HEK293 (cell line): ENCODE measurements around the gene NCOA3.

ENCODE experiments used
- CTCF ChIA-PET: fragments of 350-600 bp; formaldehyde crosslinking; extraction: SDS; loops from one replicate; lab custom pipeline; 2021; ENCODE audit warnings: antibody characterized with exemption; lab: Yijun Ruan, JAX
- POLR2A ChIA-PET: fragments of 300-600 bp; formaldehyde crosslinking; extraction: SDS; loops from one replicate; lab custom pipeline; 2020; ENCODE audit warnings: antibody characterized with exemption, inconsistent platforms; lab: Yijun Ruan, JAX
- H3K27ac ChIP-seq: fragments of 200-500 bp; sonication (Bioruptor generic); 2 replicates; pipeline ENCODE4 v1.5.1; 2014; ENCODE audit warnings: low read depth, low read length, control low read depth, inconsistent platforms; ENCODE audit errors: extremely low read depth
- H3K36me3 ChIP-seq, 2 experiments: fragments of 200-500 bp in 1 of 2; sonication (Bioruptor generic) in 1 of 2; 1 replicate in 1 of 2; 2 replicates in 1 of 2; pipeline ENCODE4 v1.5.1; 2014 to 2017; ENCODE audit warnings: inconsistent platforms in 2 of 2, low read length in 2 of 2; ENCODE audit not compliant: control insufficient read depth in 2 of 2, insufficient read depth in 1 of 2
- H3K4me1 ChIP-seq: fragments of 200-500 bp; sonication (Bioruptor generic); 2 replicates; pipeline ENCODE4 v1.5.1; 2014; ENCODE audit warnings: mild to moderate bottlenecking, low read length, inconsistent platforms; ENCODE audit not compliant: control insufficient read depth, insufficient read depth
- H3K4me3 ChIP-seq: 2 replicates; pipeline ENCODE4 v1.5.1; 2011; ENCODE audit warnings: low read depth, mild to moderate bottlenecking, control low read depth, low read length, moderate library complexity
- H3K9me3 ChIP-seq: fragments of 200-500 bp; sonication (Bioruptor generic); 2 replicates; pipeline ENCODE4 v1.5.1; 2014; ENCODE audit warnings: low read depth, low read length, inconsistent platforms; ENCODE audit not compliant: control insufficient read depth, insufficient read depth
- FEZF1 ChIP-seq: fragments of 450-650 bp; formaldehyde crosslinking; IDR thresholded peaks from 2 replicates; pipeline ENCODE4 v1.5.1; 2016; ENCODE audit warnings: missing biosample characterization, missing genetic modification characterization
- KLF1 ChIP-seq: fragments of 450-650 bp; formaldehyde crosslinking; IDR thresholded peaks from 2 replicates; pipeline ENCODE4 v1.5.1; 2016; ENCODE audit warnings: missing biosample characterization, missing genetic modification characterization
- KLF10 ChIP-seq: fragments of 450-650 bp; IDR thresholded peaks from 2 replicates; pipeline ENCODE4 v1.5.1; 2018; ENCODE audit warnings: missing biosample characterization, mild to moderate bottlenecking, missing genetic modification characterization
- PRDM1 ChIP-seq: fragments of 450-650 bp; formaldehyde crosslinking; IDR thresholded peaks from 2 replicates; pipeline ENCODE4; 2016; ENCODE audit warnings: missing biosample characterization, missing genetic modification characterization
- SETDB1 ChIP-seq: IDR thresholded peaks from one replicate; pipeline ENCODE4 v1.6.1; 2017; ENCODE audit warnings: mild to moderate bottlenecking, low read length, moderate library complexity, mixed read lengths; ENCODE audit not compliant: insufficient read length
- SP3 ChIP-seq: fragments of 450-650 bp; formaldehyde crosslinking; IDR thresholded peaks from 2 replicates; pipeline ENCODE4 v1.5.1; 2016; ENCODE audit warnings: missing biosample characterization, missing genetic modification characterization
- SP7 ChIP-seq: fragments of 450-650 bp; formaldehyde crosslinking; IDR thresholded peaks from 2 replicates; pipeline ENCODE4 v1.5.1; 2016; ENCODE audit warnings: missing biosample characterization, missing genetic modification characterization
- YY2 ChIP-seq: fragments of 450-650 bp; formaldehyde crosslinking; IDR thresholded peaks from 2 replicates; pipeline ENCODE4 v1.5.1; 2016; ENCODE audit warnings: missing biosample characterization, missing genetic modification characterization
- ZBTB17 ChIP-seq: fragments of 450-650 bp; formaldehyde crosslinking; IDR thresholded peaks from 2 replicates; pipeline ENCODE4 v1.5.1; 2016; ENCODE audit warnings: missing biosample characterization, missing genetic modification characterization
- ZFP3 ChIP-seq: fragments of 450-650 bp; formaldehyde crosslinking; IDR thresholded peaks from 2 replicates; pipeline ENCODE4 v1.5.1; 2016; ENCODE audit warnings: low read depth, missing biosample characterization, missing genetic modification characterization
- ZFP69B ChIP-seq: fragments of 450-650 bp; formaldehyde crosslinking; IDR thresholded peaks from 2 replicates; pipeline ENCODE4 v1.5.1; 2016; ENCODE audit warnings: missing biosample characterization, missing genetic modification characterization
- ZNF114 ChIP-seq: fragments of 450-650 bp; formaldehyde crosslinking; IDR thresholded peaks from 2 replicates; pipeline ENCODE4 v1.5.0; 2017; ENCODE audit warnings: missing biosample characterization, missing genetic modification characterization
- ZNF138 ChIP-seq: fragments of 450-650 bp; formaldehyde crosslinking; IDR thresholded peaks from 2 replicates; pipeline ENCODE4 v1.5.1; 2016; ENCODE audit warnings: missing biosample characterization, missing genetic modification characterization, borderline replicate concordance
- ZNF366 ChIP-seq: fragments of 450-650 bp; formaldehyde crosslinking; conservative IDR thresholded peaks from 2 replicates; pipeline ENCODE4 v1.5.1; 2016; ENCODE audit warnings: missing biosample characterization, missing genetic modification characterization
- ZNF37A ChIP-seq: fragments of 450-650 bp; IDR thresholded peaks from 2 replicates; pipeline ENCODE4 v1.5.1; 2018; ENCODE audit warnings: missing biosample characterization, missing genetic modification characterization
- ZNF423 ChIP-seq: fragments of 450-650 bp; formaldehyde crosslinking; IDR thresholded peaks from 2 replicates; pipeline ENCODE4 v1.5.1; 2016; ENCODE audit warnings: missing biosample characterization, missing genetic modification characterization
- ZNF510 ChIP-seq: fragments of 450-650 bp; formaldehyde crosslinking; IDR thresholded peaks from 2 replicates; pipeline ENCODE4 v1.5.1; 2018; ENCODE audit warnings: mild to moderate bottlenecking, missing genetic modification characterization, missing biosample characterization; ENCODE audit not compliant: insufficient replicate concordance
- ZNF561 ChIP-seq: fragments of 450-650 bp; IDR thresholded peaks from 2 replicates; pipeline ENCODE4 v1.5.1; 2018; ENCODE audit warnings: missing biosample characterization, missing genetic modification characterization, borderline replicate concordance
- ZNF600 ChIP-seq: fragments of 450-650 bp; formaldehyde crosslinking; IDR thresholded peaks from 2 replicates; pipeline ENCODE4 v1.5.1; 2016; ENCODE audit warnings: missing biosample characterization, missing genetic modification characterization
- ZNF830 ChIP-seq: fragments of 450-650 bp; IDR thresholded peaks from 2 replicates; pipeline ENCODE4 v1.5.0; 2018; ENCODE audit warnings: missing biosample characterization, missing genetic modification characterization, low read depth, mild to moderate bottlenecking, moderate library complexity
- ZSCAN16 ChIP-seq: fragments of 450-650 bp; formaldehyde crosslinking; IDR thresholded peaks from 2 replicates; pipeline ENCODE4 v1.5.1; 2016; ENCODE audit warnings: missing biosample characterization, missing genetic modification characterization
- ZXDB ChIP-seq: fragments of 450-650 bp; formaldehyde crosslinking; IDR thresholded peaks from 2 replicates; pipeline ENCODE4 v1.5.1; 2016; ENCODE audit warnings: missing biosample characterization, missing genetic modification characterization
- TF ChIP-seq, protein P1 (sequence below): fragments of 450-650 bp; formaldehyde crosslinking; IDR thresholded peaks from 2 replicates; pipeline ENCODE4 v1.5.1; 2017; ENCODE audit warnings: missing biosample characterization, missing genetic modification characterization
- TF ChIP-seq, protein P2 (sequence below): fragments of 450-650 bp; IDR thresholded peaks from 2 replicates; pipeline ENCODE4 v1.5.1; 2018; ENCODE audit warnings: missing biosample characterization, mild to moderate bottlenecking, missing genetic modification characterization
- TF ChIP-seq, protein P3 (sequence below): fragments of 450-650 bp; formaldehyde crosslinking; IDR thresholded peaks from 2 replicates; pipeline ENCODE4 v1.5.1; 2016; ENCODE audit warnings: missing biosample characterization, missing genetic modification characterization
- TF ChIP-seq, protein P4 (sequence below): fragments of 450-650 bp; formaldehyde crosslinking; IDR thresholded peaks from 2 replicates; pipeline ENCODE4 v1.5.1; 2016; ENCODE audit warnings: missing biosample characterization, missing genetic modification characterization
- TF ChIP-seq, protein P5 (sequence below): fragments of 450-650 bp; formaldehyde crosslinking; IDR thresholded peaks from 2 replicates; pipeline ENCODE4 v1.5.1; 2016; ENCODE audit warnings: missing biosample characterization, missing genetic modification characterization
- TF ChIP-seq, protein P6 (sequence below): fragments of 450-650 bp; formaldehyde crosslinking; IDR thresholded peaks from 2 replicates; pipeline ENCODE4 v1.5.1; 2016; ENCODE audit warnings: missing biosample characterization, missing genetic modification characterization

The NCOA3 gene

DNA sequence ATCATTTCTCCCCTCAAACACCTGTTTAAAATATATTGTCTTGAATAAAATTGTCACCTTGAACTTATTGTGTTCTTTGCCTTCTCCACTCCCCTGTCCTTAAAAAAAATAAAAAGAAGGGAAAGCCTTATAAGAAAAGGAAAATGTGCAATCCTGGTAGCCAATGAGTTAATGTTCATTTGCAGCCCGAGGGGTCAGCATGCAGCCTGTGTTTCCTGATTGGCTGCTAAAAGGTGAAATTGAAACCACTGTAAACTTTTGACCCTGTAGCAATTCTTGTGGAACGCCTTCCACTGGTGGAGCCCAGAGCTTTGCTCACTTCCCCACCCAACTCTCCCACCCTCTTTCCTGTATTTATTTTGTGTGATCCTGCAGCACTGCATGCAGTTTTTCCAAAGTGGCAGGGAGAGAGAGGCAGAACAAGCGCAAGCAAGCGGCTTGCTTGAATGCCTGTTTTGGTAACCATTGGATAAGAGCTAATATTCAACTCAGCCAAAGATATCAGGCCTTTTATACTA, 74.9 kb downstream of the NCOA3 start:
- Histone ChIP-seq H3K27ac (no peak overlapping the region), H3K4me1 (peaks cover 20% of the 10 kb centered on the region), H3K4me3 (no peak overlapping the region; the same call in 1 of the 2 replicates), H3K9me3 (no peaks in the 10 kb centered on the region), H3K36me3 (no peaks in the 10 kb centered on the region)
- POLR2A ChIA-PET = interaction anchor here (0.8 kb wide), 2 partner anchors 24 to 185 kb away, joined by 3 to 6 read pairs; no protein-coding TSS in a partner anchor
- CTCF ChIA-PET = interaction anchor here (0.7 to 0.8 kb wide), 2 partner anchors 14 to 83 kb away, joined by 4 to 7 read pairs; no protein-coding TSS in a partner anchor
- TF ChIP-seq ZNF423 (no peak), FEZF1 (tag by site-specific recombination) (peak; percentile 96), ZFP69B (tag by site-specific recombination) (peak; percentile 69), ZNF561 (tag by site-specific recombination) (peak; percentile 69; the same call in 1 of the 2 replicates), SP3 (no peak), PRDM1 (tag by site-specific recombination) (peak; percentile 71), ZNF830 (tag by site-specific recombination) (no peak), KLF1 (tag by site-specific recombination) (0 out of 2 replicates have a peak, but pooled peaks have one; percentile 12), SETDB1 (peak; percentile 16), YY2 (no peak), ZSCAN16 (tag by site-specific recombination) (no peak), ZXDB (tag by site-specific recombination) (peak; percentile 50; the same call in 1 of the 2 replicates), ZNF114 (no peak), ZNF37A (tag by site-specific recombination) (no peak), ZFP3 (tag by site-specific recombination) (no peak), ZNF510 (tag by site-specific recombination) (no peak), ZNF600 (tag by site-specific recombination) (peak; percentile 78), SP7 (tag by site-specific recombination) (0 out of 2 replicates have a peak, but pooled peaks have one; percentile 14), ZBTB17 (tag by site-specific recombination) (peak; percentile 81), KLF10 (peak; percentile 71), ZNF366 (tag by site-specific recombination) (peak; percentile 31; the same call in 1 of the 2 replicates), ZNF138 (tag by site-specific recombination) (no peak)
- TF ChIP-seq, protein P1, sequence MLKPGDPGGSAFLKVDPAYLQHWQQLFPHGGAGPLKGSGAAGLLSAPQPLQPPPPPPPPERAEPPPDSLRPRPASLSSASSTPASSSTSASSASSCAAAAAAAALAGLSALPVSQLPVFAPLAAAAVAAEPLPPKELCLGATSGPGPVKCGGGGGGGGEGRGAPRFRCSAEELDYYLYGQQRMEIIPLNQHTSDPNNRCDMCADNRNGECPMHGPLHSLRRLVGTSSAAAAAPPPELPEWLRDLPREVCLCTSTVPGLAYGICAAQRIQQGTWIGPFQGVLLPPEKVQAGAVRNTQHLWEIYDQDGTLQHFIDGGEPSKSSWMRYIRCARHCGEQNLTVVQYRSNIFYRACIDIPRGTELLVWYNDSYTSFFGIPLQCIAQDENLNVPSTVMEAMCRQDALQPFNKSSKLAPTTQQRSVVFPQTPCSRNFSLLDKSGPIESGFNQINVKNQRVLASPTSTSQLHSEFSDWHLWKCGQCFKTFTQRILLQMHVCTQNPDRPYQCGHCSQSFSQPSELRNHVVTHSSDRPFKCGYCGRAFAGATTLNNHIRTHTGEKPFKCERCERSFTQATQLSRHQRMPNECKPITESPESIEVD (tag by site-specific recombination) = peak; percentile 57; the same call in 1 of the 2 replicates
- TF ChIP-seq, protein P2, sequence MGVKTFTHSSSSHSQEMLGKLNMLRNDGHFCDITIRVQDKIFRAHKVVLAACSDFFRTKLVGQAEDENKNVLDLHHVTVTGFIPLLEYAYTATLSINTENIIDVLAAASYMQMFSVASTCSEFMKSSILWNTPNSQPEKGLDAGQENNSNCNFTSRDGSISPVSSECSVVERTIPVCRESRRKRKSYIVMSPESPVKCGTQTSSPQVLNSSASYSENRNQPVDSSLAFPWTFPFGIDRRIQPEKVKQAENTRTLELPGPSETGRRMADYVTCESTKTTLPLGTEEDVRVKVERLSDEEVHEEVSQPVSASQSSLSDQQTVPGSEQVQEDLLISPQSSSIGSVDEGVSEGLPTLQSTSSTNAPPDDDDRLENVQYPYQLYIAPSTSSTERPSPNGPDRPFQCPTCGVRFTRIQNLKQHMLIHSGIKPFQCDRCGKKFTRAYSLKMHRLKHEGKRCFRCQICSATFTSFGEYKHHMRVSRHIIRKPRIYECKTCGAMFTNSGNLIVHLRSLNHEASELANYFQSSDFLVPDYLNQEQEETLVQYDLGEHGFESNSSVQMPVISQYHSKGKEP (tag by site-specific recombination) = peak; percentile 99
- TF ChIP-seq, protein P3, sequence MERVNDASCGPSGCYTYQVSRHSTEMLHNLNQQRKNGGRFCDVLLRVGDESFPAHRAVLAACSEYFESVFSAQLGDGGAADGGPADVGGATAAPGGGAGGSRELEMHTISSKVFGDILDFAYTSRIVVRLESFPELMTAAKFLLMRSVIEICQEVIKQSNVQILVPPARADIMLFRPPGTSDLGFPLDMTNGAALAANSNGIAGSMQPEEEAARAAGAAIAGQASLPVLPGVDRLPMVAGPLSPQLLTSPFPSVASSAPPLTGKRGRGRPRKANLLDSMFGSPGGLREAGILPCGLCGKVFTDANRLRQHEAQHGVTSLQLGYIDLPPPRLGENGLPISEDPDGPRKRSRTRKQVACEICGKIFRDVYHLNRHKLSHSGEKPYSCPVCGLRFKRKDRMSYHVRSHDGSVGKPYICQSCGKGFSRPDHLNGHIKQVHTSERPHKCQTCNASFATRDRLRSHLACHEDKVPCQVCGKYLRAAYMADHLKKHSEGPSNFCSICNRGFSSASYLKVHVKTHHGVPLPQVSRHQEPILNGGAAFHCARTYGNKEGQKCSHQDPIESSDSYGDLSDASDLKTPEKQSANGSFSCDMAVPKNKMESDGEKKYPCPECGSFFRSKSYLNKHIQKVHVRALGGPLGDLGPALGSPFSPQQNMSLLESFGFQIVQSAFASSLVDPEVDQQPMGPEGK (tag by site-specific recombination) = 0 out of 2 replicates have a peak, but pooled peaks have one; percentile 20
- TF ChIP-seq, protein P4, sequence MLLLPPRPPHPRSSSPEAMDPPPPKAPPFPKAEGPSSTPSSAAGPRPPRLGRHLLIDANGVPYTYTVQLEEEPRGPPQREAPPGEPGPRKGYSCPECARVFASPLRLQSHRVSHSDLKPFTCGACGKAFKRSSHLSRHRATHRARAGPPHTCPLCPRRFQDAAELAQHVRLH (tag by site-specific recombination) = no peak
- TF ChIP-seq, protein P5, sequence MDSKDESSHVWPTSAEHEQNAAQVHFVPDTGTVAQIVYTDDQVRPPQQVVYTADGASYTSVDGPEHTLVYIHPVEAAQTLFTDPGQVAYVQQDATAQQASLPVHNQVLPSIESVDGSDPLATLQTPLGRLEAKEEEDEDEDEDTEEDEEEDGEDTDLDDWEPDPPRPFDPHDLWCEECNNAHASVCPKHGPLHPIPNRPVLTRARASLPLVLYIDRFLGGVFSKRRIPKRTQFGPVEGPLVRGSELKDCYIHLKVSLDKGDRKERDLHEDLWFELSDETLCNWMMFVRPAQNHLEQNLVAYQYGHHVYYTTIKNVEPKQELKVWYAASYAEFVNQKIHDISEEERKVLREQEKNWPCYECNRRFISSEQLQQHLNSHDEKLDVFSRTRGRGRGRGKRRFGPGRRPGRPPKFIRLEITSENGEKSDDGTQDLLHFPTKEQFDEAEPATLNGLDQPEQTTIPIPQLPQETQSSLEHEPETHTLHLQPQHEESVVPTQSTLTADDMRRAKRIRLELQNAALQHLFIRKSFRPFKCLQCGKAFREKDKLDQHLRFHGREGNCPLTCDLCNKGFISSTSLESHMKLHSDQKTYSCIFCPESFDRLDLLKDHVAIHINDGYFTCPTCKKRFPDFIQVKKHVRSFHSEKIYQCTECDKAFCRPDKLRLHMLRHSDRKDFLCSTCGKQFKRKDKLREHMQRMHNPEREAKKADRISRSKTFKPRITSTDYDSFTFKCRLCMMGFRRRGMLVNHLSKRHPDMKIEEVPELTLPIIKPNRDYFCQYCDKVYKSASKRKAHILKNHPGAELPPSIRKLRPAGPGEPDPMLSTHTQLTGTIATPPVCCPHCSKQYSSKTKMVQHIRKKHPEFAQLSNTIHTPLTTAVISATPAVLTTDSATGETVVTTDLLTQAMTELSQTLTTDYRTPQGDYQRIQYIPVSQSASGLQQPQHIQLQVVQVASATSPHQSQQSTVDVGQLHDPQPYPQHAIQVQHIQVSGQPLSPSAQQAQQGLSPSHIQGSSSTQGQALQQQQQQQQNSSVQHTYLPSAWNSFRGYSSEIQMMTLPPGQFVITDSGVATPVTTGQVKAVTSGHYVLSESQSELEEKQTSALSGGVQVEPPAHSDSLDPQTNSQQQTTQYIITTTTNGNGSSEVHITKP (tag by site-specific recombination) = peak; percentile 46; the same call in 1 of the 2 replicates
- TF ChIP-seq, protein P6, sequence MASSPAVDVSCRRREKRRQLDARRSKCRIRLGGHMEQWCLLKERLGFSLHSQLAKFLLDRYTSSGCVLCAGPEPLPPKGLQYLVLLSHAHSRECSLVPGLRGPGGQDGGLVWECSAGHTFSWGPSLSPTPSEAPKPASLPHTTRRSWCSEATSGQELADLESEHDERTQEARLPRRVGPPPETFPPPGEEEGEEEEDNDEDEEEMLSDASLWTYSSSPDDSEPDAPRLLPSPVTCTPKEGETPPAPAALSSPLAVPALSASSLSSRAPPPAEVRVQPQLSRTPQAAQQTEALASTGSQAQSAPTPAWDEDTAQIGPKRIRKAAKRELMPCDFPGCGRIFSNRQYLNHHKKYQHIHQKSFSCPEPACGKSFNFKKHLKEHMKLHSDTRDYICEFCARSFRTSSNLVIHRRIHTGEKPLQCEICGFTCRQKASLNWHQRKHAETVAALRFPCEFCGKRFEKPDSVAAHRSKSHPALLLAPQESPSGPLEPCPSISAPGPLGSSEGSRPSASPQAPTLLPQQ (tag by site-specific recombination) = peak; percentile 83
